HG03025 (cell line): ENCODE data around the gene PPM1L.
"Not testable (repeated sequence)": the region's sequence is repeated elsewhere in the genome, so short reads cannot be mapped to it uniquely, and the experiment has no call there.

Experiments used
- ATAC-seq: cut with Tn5 transposase; IDR thresholded peaks from one replicate; pipeline ENCODE4 v1.9.1; 2021; ENCODE audit warnings: mild to moderate bottlenecking, moderate library complexity; ENCODE audit not compliant: unreplicated experiment, low FRiP score

PPM1L gene

DNA sequence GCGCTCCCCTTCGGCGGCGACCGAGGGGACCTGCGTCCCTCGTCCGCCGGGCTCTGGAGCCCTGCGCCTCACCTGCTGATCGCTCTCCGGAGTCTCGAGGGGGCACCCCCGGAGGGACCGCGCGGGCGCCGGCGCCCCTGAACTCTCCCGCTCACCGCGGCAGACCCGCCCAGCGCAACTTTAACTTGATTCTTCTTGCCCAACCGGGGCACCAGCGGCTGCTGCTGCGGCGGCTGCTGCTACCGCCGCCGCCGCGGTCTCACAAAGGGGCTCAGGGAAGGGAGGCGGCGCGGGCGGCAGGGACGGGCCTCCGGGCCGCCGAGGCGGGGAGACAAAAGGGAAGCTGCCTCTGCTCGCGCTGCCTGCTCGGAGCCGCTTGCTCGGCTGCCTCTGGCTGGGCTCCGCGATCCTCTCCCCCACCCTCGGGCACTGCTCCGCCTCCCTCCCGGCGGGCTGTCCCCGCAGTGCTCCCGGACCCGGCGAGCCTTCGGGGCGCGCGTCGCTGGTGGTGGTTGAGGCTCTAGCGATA lies at the start of gene PPM1L:
Gene PPM1L, plus strand, starts transcription at position 456 of the 529 bp plus-strand sequence.
- peak; percentile 45 for ATAC-seq

DNA sequence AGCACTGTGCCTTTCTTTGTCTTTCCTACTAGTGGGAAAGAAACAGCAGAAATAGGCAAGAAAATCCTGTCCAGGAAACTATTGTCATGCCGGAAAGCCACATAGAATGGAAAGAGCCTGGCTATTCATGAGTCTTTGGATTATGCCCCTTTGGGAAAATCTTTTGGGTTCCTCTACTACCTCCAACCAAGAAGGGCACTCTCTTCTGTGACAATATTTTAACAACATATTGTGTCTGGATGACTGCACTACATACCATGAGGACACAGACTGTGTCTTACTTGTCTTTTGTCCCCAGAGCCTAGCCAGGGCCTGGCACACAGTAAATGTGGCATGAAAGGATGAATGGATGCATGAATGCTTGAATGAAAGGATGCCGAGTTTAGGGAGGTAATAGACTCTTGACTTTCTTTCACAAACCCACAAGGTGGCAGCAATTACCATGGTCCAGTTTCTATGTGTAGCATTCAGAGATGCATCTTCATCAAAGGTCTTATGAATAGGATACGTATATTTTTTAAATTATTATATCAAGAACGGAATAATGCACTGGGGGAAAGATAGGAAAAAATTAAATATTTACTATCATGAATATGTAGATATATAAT lies 48.7 kb upstream of the PPM1L start:
- ATAC-seq: no peak

DNA sequence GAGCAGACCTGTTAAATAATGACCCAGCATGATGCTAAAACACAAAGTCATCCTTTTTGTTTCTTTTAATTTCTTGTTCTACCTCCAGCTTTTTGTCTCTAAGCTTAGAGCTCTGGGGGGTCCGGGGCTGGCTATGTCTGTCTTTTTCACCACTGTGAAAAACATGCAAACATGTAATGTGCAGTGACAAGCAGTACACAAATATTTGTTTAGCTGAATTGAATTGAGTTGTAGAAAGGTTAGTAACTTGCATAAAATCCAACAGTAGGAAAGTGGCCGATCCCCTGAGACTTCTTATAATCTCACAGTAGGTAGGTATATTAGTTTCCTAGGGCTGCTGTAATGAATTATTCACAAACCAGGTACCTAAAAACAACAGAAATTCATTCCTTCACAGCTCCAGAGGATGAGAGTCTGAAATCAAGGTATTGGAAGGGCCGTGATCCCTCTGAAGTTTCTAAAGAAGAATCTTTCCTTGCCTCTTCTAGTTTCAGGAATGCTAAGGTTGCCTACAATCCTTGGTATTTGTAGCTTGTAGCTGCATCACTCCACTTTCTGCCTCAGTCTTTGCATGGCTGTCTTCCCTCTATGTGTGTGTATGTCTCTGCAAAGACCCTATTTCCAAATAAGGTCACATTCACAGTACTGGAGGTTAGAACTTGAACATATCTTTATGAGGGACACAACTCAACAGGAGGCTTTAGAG lies 46.4 kb upstream of the PPM1L start:
- ATAC-seq: no peak

DNA sequence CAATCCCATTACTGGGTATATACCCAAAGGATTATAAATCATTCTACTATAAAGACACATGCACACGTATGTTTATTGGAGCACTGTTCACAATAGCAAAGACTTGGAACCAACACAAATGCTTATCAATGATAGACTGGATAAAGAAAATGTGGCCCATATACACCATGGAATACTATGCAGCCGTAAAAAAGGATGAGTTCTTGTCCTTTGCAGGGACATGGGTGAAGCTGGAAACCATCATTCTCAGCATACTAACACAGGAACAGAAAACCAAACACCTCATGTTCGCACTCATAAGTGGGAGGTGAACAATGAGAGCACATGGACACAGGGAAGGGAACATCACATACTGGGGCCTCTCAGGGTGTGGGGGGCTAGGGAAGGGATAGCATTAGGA lies 42.9 kb upstream of the PPM1L start:
- ATAC-seq: not testable (repeated sequence)

DNA sequence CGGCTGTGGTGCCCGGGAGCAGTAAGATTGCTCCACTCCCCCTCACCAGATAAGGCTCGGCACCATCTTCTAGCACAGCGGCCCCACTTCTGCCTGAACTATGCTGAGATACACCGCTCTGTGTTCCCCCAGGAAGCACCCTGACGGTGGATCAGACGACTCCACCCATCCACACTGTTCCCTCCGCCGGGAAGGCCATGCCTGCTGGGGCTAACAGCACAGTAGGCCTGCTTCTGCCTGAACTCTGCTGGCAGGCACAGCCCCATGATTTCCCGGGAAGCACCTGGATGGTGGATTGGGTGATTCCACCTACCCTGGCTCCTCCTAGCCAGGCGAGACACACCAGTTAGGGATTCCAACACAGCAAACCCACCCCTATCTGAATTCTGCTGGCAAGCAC lies 36.3 kb upstream of the PPM1L start:
- ATAC-seq: no peak

DNA sequence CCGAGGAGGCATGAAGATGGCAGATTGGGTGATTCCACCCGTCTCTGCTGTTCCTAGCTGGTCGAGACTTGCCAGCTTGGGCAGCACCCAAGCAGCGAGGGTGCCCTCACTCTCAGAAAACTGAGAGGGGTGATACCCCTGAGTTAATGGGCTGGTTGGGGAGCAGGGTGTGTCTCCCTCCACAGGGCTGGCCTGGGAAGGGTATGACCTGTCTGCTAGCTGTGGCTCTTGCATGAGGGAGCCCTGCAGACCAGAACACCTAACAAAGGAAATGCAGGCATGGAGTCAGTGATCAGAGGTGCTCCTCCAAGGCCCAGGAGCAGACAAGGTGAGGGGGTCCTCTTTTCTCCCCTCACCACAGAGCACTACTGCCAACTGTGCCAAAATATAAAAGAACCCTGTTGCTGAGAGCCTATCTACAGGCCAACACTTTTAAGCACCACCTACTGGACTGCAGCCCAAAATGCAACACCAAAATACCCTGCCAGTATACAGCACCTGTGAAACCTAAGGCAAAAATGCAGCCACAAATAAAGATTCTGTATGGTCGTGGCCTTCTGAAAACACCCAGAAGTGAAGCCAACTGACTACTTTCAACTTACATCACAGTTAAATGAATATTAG lies 35.8 kb upstream of the PPM1L start:
- no peak for ATAC-seq

DNA sequence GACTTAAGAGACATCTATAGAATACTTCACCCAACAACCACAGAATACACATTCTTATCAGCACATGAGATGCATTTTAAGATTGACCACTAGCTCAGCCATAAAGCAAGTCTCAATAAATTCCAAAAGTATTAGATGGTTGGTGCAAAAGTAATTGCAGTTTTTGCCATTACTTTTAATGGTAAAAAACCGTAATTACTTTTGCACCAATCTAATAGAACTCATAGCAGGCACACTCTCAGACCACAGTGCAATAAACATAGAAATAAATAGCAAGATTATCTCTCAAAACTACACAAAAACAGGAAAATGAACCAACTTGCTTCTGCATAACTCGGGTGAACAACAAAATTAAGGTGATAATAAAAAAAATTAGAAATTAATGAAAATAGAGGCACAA lies 33.7 kb upstream of the PPM1L start:
- ATAC-seq: no peak

DNA sequence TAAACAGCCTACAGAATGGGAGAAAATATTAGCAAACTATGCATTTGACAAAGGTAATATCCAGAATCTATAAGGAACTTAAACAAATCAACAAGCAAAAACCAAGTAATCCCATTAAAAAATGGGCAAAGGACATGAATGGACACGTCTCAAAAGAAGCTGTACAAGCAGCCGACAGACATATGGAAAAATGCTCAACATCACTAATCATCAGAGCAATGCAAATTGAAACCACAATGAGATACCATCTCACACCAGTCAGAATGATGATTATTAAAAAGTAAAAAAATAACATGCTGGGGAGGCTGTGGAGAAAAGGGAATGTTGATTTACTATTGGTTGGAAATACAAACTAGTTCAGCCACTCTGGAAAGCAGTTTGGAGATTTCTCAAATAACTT lies 30.7 kb upstream of the PPM1L start:
- ATAC-seq: no peak

DNA sequence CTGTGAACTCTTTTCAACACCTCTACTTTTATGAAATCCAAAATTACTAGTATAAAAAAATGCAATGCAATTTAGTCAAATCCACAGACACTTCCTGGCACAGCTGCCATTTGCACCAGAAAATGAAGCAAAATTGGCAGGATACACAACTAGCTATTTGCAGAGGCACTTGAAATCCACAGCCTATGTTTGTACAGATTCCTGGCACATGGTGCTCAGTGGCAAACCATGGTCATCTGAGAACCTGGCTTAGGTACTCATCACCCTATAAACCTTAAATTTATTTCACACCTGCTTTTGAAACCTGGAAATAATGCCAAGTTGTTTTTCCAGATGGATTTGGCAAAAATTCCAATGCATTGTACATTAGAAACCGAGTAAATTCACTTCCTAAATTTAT lies 20.2 kb upstream of the PPM1L start:
- ATAC-seq: no peak

DNA sequence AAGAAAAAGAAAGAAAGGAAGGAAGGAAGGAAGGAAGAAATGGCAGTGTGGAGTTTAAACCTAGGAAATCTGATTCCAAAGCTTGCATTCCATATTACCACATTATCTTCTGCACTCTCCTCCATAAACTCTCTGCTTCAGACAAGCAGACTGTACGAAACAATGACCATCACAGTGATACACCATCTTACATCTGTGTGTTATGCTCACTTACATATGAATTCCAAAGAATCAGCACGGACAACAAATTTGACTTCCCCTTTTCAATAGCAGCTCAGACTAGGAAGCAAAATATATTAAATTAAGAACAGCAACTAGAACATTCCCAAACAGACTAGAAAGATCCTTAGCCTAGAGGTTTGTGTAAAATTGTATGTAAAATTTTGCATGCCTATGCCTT lies 18.0 kb upstream of the PPM1L start:
- ATAC-seq: no peak

DNA sequence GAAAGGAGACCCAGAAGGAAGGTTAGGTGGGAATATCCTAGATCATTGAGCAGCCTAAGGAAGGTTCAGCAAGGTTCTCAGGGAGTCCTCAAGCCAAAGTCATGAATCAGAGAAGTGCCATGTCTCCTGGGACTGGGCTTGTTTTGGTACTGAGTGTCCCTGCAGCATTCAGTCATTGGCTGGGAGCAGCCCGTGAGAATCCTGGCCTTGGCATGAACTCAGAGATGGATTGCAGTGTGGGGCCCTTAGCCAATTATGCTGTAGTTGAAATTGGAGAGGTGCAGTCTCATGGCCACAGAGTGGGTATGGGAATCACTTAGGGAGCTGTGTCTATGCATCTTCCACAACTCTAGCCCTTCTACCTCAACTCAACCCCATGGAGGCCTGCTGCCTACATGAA lies 17.0 kb upstream of the PPM1L start:
- no peak for ATAC-seq

DNA sequence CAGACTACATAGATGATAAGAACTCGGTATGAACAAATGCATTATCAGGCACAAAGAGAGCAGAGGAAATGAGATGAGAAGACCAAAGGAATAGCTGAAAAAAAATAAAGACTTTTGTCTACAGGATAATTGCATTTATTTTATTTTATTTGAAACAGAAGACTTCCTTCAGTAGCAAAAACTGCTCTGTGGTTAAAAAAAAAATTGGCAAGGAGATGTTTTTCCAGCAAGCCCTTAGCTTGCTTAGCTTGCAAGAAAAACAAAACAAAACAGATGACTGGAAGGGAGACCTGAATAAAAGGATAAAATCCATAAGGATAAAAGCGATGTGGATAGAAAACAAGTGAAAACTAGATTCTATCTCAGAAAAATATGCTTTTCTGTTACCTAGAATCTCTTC lies 9.1 kb upstream of the PPM1L start:
- ATAC-seq: no peak

DNA sequence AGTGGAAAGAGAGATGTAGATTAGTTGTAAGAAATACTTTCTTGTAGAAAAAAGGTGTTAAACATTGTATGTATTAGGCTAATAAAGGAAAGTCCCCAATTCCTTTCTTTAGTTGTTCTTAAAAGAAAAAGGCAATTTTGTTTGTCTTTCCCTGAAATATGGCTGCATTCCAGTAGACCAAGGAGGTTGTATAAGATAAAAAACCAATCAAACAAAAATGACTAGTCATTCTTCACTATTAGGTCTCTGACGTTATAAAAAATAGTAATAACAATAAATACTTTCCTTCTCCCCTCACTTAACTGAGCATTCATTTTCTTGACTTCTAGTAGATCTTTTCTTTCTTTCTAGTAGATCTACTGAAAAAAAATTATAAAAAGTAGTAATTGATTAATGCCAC lies 8.6 kb upstream of the PPM1L start:
- no peak for ATAC-seq

DNA sequence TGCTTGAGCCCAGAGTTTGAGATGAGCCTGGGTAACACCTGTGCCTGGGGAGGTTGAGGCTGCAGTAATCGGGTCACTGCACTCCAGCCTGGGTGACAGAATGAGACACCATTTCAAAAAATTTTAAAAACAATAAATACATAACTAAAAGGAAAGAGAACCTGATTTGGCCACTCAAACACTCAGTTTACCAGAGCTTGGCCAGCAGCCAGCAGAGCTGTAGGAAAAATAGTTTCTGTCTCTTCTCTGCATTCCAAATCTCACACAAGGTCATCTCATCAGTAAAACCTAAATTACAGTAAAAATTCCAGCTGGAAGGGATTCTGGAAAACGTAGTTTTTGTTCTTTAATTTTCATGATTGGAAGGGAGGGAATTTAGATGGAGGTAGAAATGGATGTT lies 7.8 kb upstream of the PPM1L start:
- ATAC-seq: no peak

DNA sequence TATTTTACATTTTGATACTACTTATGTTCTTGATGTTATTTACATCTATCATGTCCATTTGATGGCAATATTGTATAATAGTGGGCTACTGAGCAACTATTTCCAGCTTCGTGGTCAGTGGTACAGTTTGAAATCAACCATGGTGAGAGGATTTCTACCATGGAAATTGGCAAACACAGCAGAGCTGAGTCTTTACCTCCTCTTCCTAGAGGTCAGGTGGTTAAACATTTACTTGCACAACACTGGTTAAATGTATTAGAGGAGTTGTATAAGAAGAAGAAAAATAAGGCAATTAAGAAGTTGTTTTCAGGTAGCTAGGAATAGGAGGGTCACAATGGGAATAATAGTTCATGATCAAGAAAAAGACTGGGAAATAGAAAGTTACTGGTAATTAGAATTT lies 7.2 kb upstream of the PPM1L start:
- no peak for ATAC-seq

DNA sequence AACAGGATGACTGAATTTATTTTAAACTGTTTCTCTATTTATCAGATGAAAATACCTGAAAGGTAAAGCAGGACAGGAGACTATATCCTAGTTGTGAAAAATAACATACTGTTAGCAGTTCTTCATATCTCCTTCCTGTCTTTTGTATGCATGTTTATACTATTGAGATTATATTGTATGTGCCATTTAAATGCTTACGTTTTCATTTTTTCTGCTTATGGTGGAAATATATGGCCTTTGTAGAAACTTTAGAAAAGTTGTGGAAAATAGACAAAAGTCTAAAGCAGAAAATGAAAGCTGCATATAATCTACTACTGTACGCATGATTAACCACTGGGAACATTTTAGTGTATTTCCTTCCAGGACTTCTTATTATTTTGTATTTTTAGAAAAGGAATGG lies 2.1 kb upstream of the PPM1L start:
- no peak for ATAC-seq

DNA sequence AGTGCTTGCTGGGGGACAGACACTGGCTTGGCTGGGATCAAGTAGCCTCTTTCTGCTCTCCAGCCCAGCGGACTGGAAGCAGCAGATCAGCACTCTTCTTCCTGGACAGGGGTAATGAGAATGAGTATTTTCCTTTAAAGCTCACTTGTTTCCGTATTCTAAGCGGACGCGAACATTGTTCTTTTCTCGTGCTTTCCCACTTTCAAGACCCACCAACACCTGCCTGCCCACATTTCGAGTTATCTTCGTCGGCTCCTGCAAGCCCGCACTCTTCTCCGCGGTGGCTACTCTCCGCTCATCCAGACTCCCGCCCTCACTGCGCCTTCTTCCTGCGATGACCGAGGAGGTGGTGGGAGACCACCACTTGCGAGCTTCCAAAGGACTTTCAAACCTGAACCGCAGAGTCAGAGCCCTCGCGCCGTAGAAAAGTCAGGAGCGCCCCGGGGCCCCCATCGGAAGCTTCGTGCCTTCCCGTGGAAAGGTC lies 1.6 kb upstream of the PPM1L start:
- ATAC-seq: no peak

DNA sequence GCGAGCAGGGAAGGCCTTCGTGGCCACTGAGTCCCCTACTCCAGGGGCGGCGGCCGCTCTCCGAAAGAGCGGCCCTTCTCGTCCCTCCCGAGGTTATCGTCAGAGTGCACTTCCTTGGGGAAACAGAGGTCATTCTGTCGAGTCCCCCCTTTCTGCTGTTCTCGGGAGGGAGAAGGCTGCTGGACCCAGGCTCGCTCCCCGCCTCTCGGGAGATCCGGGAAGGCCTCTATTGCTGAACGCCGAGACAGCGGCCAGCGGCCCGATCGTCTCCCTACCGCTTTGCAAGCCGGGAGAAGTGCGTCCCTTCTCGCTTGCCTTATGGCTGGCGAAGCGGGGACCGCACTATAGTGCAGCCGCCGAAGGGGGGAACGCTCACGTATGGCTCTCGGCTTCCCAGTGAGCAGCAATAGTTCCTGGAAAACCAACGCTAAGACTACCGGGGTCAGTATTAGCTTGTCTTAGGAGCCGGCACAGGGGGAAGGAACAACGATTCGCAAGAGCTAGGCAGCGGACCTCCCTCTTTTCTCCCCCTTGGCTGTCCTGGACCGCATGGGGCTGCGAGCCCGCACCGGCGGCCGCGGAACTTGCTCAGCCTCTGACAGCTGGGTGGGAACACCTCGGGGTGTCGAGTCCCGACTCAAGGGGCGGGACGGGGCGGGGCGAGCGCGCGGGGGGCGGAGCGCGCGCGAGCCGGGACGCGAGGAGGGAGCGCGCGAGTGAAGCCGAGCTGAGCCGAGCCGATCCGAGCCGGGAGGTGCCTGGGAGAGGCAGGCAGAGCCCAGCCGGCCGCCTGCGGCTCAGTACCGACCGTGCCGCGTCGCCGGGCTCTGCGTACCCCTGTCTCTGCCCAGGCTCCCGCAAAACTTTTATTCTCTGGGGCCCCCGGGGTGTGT lies 930 bp upstream of the PPM1L start:
- ATAC-seq: peak; percentile 85

DNA sequence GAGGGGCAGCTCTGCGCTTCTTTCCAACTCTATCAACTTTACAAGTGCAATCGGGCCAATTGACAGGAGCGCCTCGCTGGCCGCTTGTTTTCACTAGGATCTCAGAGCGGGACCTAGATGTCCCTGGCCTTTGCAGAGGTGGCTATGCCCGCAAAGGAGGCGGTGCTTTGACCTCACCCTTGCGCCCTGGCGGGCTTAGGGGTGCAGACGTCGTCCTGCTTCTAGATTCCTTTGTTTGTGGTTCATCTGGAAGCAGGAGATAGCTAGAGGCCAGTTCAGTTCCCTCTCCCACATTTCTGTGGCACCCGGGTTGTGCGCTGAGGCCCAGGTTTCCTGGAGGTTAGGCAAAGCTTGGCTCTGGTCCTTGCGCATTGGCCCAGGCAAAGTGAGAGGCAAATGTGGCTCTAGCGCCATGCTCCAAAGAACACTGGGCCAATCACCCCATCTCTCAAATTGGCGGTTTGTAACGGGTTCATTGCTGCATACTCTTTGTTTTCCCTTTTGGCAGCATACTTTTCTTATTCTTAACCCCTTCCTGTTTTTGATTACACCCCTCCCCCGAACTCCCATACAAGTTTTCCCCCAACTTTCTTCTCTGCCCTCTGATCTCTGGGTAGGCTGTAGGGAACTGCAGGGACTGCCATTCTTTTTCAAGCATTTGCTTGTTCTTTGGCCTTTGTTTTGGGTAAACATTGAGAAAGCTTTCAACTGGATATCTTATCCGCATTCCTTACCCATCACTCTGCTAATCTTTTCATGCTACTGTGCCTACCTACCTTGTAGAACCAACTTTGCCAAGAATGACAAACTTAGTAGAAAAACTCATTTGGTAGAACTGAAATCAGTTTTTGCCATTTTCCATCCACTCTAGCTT lies 1.4 kb downstream of the PPM1L start:
- ATAC-seq: no peak
